Activated CD4-positive, alpha-beta T cell treated with anti-CD3 and anti-CD28 coated beads, Interleukin-2, amount 10 ng/mL, durations not matched to agents 24 days and 14 days (primary cell): ENCODE results near the gene RAB10. TPM values are rescaled to one million over a fixed set of nuclear protein-coding genes. Genes with fewer than 3 reads are reported as not detected.
"Not testable (repeated sequence)": the region's sequence is repeated elsewhere in the genome, so short reads cannot be mapped to it uniquely, and the experiment has no call there.

Experiments used
- DNase-seq: peaks from one replicate; pipeline ENCODE4 v3.0.0; 2022
- H3K27ac Mint-ChIP-seq: one replicate; pipeline ENCODE4 v1.8.0; 2022; ENCODE audit warnings: mild to moderate bottlenecking, mixed read lengths
- H3K27me3 Mint-ChIP-seq: one replicate; pipeline ENCODE4 v1.8.0; 2022; ENCODE audit warnings: mixed read lengths
- H3K36me3 Mint-ChIP-seq: one replicate; pipeline ENCODE4 v1.8.0; 2022; ENCODE audit warnings: low read depth, mild to moderate bottlenecking, mixed read lengths
- H3K4me1 Mint-ChIP-seq: one replicate; pipeline ENCODE4 v1.8.0; 2021; ENCODE audit warnings: mixed read lengths
- H3K4me3 Mint-ChIP-seq: one replicate; pipeline ENCODE4 v1.8.0; 2022; ENCODE audit warnings: mild to moderate bottlenecking, moderate library complexity, mixed read lengths
- H3K9me3 Mint-ChIP-seq: one replicate; pipeline ENCODE4 v1.8.0; 2021; ENCODE audit warnings: mixed read lengths
- intact Hi-C: fragments of 100-400 bp; cut with micrococcal nuclease; formaldehyde crosslinking; loops from one replicate; pipeline ENCODE4 v1.15.1; 2023
- total RNA-seq: library from RNA; stranded (reverse); gene quantifications from 2 replicates; pipeline ENCODE4 v1.2.3, GENCODE V29; 2022

Gene RAB10
- total RNA-seq, 1 donor from 2014 or later, result 133 TPM

DNA sequence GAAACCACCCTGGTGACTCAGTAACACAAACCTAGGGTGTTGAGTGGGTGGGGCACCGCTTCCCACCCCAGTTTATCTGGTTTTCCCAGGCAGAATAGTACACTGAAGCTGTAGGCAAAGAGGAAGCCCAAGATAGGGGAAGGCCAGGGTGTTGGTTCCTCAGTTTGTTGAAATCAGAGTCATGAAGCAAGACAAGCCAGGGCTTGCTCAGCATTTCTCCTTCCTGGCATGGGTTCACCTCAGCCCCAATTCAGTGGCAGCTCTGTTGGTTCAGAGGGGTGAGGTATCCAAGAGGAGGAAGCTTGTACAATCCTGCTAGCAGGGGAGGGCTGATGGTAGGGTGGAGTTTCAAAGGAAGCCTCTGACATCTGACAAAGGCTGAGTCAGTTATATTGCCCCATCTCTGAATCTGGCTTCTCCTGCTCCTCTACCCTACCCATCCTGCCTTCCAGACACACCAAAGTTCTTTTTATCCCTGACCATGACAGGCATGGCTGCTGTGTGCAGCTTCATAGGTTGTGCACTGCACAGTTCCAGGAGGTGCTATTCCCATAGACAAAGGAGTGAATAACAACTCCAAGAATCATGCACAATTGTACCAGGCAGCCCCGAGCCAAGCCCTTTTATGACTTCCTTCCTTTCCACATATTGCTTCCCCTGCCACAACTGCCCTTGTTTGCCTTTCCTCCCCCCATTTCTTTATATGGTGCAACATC lies 24.9 kb upstream of the RAB10 start:
- H3K27me3 Mint-ChIP-seq, result no peaks in the 10 kb centered on the region
- H3K9me3 Mint-ChIP-seq, result no peaks in the 10 kb centered on the region
- peaks cover 8% of the 10 kb centered on the region for H3K4me1 Mint-ChIP-seq
- no peak overlapping the region for H3K4me3 Mint-ChIP-seq
- intact Hi-C loops, result no loop called here
- no peaks in the 10 kb centered on the region for H3K36me3 Mint-ChIP-seq
- no peak overlapping the region for H3K27ac Mint-ChIP-seq
- DNase-seq, result no peak

DNA sequence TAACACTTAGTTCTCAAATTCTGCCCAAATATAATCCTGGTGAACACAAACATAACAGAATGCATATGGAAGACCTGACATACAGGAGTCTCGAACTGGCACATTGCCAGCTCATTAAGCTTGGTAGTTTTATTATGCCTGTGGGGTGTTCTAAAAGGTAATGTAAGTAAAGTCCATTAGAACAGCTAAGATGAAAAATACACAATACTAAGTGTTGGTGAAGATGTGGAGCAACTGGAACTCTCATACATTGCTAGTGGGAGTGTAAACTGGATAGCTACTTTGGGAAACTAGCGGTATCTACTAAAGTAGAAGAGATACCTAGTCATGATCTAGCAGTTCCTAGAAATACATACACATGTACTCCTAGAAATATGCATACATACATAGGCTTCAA lies 24.3 kb upstream of the RAB10 start:
- Mint-ChIP-seq H3K36me3 (no peaks in the 10 kb centered on the region), H3K4me1 (peaks cover 8% of the 10 kb centered on the region), H3K9me3 (no peaks in the 10 kb centered on the region), H3K27ac (no peak overlapping the region), H3K27me3 (no peaks in the 10 kb centered on the region), H3K4me3 (no peak overlapping the region)
- intact Hi-C loops, result no loop called here
- DNase-seq, result no peak

DNA sequence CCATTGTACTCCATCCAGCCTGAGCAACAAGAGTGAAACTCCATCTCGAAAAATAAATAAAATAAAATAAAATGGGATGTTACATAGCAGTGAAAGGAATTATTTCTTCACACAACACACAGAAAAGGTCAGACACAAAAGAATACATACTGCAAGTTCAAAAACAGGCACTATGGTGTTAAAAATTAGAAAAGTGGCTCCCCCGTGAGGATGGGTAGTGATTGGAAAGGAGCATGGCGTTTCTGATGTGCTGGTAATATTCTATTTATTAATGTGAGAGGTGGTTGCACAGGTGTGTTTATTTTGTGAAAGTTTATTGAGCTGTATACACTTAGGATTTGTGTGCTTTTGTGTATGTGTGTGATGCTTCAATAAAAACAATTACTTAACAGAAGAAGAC lies 22.9 kb upstream of the RAB10 start:
- peaks cover 8% of the 10 kb centered on the region for H3K4me1 Mint-ChIP-seq
- H3K27ac Mint-ChIP-seq, result no peak overlapping the region
- intact Hi-C loops, result no loop called here
- no peak overlapping the region for H3K4me3 Mint-ChIP-seq
- DNase-seq, result no peak
- no peaks in the 10 kb centered on the region for H3K9me3 Mint-ChIP-seq
- H3K27me3 Mint-ChIP-seq, result no peaks in the 10 kb centered on the region
- no peaks in the 10 kb centered on the region for H3K36me3 Mint-ChIP-seq

DNA sequence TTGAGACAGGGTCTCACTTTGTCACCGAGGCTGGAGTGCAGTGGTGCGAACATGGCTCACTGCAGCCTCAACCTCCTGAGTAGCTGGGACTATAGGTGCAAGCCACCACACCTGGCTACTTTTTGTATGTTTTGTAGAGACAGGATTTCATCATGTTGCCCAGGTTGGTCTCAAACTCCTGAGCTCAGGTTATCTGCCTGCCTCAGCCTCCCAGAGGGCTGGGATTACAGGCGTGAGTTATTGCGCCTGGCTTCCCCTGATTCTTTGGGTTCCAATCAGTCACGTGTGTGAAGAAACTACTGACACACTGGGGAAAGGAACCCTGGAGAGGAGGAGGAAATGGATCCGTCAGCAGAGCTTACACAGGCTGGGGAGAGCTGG lies 22.3 kb upstream of the RAB10 start:
- no peaks in the 10 kb centered on the region for H3K36me3 Mint-ChIP-seq
- no peak for DNase-seq
- intact Hi-C loops, result no loop called here
- no peaks in the 10 kb centered on the region for H3K27me3 Mint-ChIP-seq
- H3K4me1 Mint-ChIP-seq, result peaks cover 8% of the 10 kb centered on the region
- no peak overlapping the region for H3K27ac Mint-ChIP-seq
- no peaks in the 10 kb centered on the region for H3K9me3 Mint-ChIP-seq
- H3K4me3 Mint-ChIP-seq, result no peak overlapping the region

DNA sequence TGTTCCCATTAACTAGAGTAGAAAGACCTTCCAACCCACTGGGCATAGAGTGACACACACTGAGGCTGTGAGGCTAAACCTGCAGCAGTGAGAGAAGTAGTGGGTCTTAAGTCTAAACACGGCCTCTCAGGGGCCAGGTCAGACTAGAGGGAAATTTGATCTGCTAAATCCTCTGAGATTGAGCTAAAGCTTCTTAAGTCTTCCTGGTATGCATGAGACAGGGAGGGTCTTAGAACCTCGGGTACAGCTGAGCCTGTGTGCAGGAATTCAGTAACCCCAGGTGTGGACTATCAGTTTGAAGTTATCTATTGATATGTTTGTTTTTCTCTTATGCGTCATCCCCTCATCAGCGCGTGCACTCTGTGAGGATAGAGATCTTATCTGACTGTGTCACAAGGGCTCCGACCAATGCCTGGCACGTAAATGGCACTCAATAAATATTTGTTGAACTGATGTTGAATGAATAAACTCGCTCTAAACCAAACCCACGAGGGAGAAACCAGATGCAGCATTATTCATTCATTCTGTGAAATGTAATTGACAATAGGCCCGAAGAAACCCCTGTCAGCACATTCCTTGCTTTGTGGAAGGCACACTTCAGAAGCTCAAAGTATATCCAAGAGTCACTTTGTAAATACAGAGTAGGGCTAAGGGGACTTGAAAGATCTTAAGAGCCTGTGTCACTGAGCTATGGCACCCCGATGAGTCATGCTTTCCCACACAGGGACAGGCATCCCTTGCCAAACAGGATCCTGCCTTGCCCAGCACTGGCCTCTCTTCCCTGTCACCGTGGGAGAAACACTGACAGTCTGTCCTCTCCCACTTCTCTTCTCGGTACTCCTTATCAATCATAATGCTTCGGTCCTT lies 21.7 kb upstream of the RAB10 start:
- Mint-ChIP-seq H3K4me1 (peaks cover 8% of the 10 kb centered on the region), H3K36me3 (no peaks in the 10 kb centered on the region), H3K4me3 (no peak overlapping the region), H3K9me3 (no peaks in the 10 kb centered on the region), H3K27me3 (no peaks in the 10 kb centered on the region), H3K27ac (no peak overlapping the region)
- intact Hi-C loops, result no loop called here
- no peak for DNase-seq

DNA sequence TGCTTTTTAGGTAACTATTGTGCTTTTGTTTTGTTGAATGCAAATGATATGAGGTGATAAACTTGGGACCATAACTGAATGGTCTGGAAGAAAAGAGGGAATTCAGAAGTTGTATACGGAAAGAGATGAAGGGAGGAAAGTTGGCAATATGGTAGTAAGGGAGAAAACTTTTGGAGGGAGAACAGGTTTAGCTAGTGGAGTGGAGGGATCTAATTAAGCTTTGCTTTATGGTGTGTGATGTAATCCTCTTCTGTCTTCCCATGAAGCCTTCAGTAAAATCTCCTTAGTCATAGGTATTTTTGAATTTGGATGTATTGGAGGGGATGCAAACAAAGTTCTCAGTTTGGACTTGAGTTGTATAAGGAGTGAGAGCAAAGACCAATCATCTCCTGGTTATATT lies 20.2 kb upstream of the RAB10 start:
- no peaks in the 10 kb centered on the region for H3K36me3 Mint-ChIP-seq
- H3K4me3 Mint-ChIP-seq, result no peak overlapping the region
- peaks cover 11% of the 10 kb centered on the region for H3K4me1 Mint-ChIP-seq
- H3K27ac Mint-ChIP-seq, result no peak overlapping the region
- intact Hi-C loops, result no loop called here
- DNase-seq, result no peak
- no peaks in the 10 kb centered on the region for H3K9me3 Mint-ChIP-seq
- H3K27me3 Mint-ChIP-seq, result no peaks in the 10 kb centered on the region

DNA sequence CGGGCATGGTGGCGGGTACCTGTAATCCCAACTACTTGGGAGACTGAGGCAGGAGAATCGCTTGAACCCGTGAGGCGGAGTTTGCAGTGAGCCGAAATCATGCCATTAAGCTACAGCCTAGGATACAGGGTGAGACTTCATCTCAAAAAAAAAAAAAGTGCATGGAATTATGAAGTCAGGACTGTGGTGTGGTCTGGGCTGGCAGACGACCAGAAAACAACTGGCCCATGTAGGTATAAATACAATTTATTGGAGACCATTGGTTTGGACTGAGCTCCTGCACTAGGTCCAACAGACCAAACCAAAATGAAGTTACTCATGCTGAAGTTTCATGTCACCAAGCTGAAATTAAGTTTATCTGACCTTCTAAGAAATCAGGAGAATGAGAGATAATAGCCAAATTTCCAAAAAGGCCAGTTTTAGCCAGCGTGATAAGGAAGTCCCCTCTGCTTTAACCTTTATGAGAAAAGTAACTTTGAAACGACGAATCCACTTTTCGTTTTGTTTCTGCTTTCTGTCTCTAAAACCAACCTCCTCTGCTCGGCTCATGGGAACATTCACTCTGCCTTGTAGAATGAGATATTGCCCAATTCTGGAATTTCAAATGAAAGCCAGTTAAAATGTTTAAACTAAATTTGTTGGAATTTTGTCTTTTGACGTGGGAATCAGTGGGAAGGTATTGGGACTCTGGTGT lies 17.7 kb upstream of the RAB10 start:
- H3K4me3 Mint-ChIP-seq, result no peak overlapping the region
- DNase-seq, result no peak
- H3K4me1 Mint-ChIP-seq, result peaks cover 3% of the 10 kb centered on the region
- H3K9me3 Mint-ChIP-seq, result no peaks in the 10 kb centered on the region
- peaks cover 2% of the 10 kb centered on the region for H3K27me3 Mint-ChIP-seq
- no peak overlapping the region for H3K27ac Mint-ChIP-seq
- H3K36me3 Mint-ChIP-seq, result no peaks in the 10 kb centered on the region
- intact Hi-C loops, result no loop called here

DNA sequence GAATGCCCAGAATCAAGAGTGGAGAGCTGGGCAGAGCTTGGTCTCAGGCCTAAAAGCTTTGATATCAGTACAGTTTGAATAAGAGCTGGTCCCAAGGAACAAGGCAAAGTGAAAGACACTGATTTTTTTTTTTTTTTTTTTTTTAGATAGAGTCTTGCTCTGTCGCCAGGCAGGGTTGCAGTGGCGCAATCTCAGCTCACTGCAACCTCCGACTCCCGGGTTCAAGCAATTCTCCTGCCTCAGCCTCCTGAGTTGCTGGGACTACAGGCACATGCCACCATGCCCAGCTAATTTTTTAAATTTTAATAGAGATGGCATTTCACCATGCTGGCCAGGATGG lies 17.2 kb upstream of the RAB10 start:
- H3K36me3 Mint-ChIP-seq, H3K4me3 Mint-ChIP-seq, DNase-seq, H3K4me1 Mint-ChIP-seq, intact Hi-C loops, H3K27me3 Mint-ChIP-seq, H3K27ac Mint-ChIP-seq, H3K9me3 Mint-ChIP-seq: not testable (repeated sequence)

DNA sequence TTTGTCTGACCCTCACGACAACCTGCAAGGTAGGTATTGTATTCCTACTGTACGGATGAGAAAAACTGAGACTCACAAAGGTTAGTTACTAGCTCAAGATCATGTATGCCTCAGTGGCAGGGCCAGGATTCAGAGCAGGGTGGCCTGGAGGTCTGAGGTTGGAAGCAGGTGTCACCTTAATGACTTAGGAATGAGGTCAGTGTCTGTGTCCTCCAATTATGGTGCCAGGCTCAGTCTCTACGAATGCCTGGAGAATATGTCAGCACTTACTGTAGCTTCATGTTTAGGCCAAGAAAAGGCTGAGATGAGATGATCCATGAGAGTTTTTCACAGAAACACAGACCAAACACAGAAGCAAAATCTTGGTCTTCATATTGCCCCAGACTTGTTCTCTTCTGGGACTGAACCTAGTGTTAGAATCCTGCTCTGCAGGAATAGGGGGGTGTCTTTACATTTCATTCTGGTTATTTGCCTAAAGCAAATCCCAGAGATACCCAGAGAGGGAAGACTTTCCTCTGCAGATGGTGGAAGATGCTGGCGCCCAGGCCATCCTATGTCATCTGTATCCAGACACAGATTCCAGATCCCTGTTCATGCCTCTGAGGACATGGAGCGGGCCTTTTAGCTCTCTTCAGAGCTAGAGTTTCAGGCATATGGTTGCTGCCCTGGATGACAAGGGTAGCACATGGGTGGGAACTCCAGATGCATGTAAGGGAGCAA lies 16.3 kb upstream of the RAB10 start:
- Mint-ChIP-seq H3K27ac (no peak overlapping the region), H3K27me3 (peaks cover 2% of the 10 kb centered on the region), H3K4me3 (no peak overlapping the region), H3K36me3 (no peaks in the 10 kb centered on the region), H3K9me3 (no peaks in the 10 kb centered on the region), H3K4me1 (peaks cover 3% of the 10 kb centered on the region)
- intact Hi-C loops, result no loop called here
- DNase-seq, result no peak

DNA sequence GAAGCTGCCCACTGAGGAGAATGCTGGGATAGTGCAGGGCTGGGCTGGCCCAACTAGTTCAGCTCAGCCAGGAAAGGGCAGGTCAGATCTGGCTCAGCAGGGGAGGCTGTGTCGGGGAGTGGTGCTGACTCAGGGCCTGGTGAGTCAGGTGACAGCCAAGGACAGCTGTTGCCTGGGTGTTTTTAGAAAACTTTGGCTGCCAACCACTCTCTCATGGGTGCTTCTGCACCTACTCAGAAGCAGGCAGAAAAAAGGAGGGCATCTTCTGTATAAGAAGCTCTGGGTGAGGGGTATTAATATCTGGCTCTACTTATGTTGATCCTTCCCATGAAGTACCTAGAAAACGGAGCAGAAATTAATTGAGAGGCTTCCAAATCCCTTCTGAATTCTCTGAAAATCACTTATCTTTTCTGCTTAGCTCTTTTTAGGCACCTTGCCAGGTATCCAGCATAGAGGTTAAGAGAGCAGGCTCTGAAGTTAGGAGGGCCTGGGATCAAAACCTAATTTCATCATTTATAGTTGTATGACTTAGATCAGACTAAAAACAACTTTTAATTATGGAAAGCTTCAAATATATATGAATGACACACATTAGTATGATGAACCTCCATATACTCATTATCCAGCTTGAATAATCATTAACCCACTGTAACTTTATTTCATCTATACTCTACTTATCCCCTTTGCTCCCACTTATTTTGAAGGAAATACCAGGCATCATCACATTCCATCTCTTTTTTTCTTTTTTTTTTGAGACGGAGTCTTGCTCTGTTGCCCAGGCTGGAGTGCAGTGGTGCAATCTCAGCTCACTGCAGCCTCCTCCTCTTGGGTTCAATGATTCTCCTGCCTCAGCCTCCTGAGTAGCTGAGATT lies 15.5 kb upstream of the RAB10 start:
- DNase-seq, result peak; percentile 66
- Mint-ChIP-seq H3K4me3 (no peak overlapping the region), H3K27ac (no peak overlapping the region), H3K27me3 (peaks cover 2% of the 10 kb centered on the region), H3K4me1 (peaks cover 3% of the 10 kb centered on the region), H3K36me3 (no peaks in the 10 kb centered on the region), H3K9me3 (no peaks in the 10 kb centered on the region)
- intact Hi-C loops, result no loop called here

DNA sequence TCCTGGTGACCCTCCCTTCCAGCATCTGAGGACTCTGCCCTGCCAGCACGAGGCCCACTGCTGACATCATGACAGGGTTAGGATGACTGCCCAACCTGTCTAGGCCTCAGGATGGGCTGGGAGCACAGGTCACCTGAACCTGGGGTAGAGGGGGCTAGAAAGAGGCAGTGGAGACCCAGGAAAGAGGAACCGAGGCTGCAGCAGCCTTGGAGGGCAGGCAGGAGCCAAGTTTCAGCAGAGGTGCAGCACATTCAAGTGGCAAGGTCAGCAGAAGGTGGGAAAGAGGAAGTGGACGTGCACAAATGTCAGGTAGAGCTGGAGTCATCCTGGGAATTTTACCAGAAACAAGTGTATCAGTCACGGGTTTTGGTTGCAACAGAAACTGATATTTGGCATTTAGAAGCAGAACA lies 13.6 kb upstream of the RAB10 start:
- Mint-ChIP-seq H3K4me3 (no peak overlapping the region), H3K36me3 (no peaks in the 10 kb centered on the region), H3K27me3 (peaks cover 2% of the 10 kb centered on the region), H3K9me3 (no peaks in the 10 kb centered on the region), H3K4me1 (peaks cover 3% of the 10 kb centered on the region), H3K27ac (no peak overlapping the region)
- DNase-seq, result no peak
- intact Hi-C loops, result no loop called here

DNA sequence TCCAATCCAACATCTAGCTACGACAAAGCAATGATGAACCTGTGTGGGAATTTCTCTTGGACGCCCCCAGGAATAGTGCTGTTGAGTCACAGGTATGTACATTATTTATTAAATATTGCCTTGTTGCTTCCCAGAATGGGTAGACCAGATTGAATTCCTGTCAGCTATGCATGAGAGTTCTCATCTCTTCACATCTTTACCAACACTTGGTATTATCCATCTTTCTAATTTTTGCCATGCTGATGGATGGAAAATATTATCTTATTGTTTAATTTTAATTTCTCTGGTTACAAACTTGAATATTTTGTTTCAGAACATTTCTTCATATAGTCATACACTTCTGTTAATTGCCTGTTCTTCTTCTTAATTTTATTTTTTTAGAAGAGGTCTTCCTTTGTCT lies 9.6 kb upstream of the RAB10 start:
- H3K27me3 Mint-ChIP-seq, result peaks cover 2% of the 10 kb centered on the region
- DNase-seq, result no peak
- H3K9me3 Mint-ChIP-seq, result no peaks in the 10 kb centered on the region
- no peaks in the 10 kb centered on the region for H3K36me3 Mint-ChIP-seq
- peaks cover 2% of the 10 kb centered on the region for H3K4me1 Mint-ChIP-seq
- H3K27ac Mint-ChIP-seq, result no peak overlapping the region
- intact Hi-C loops, result no loop called here
- H3K4me3 Mint-ChIP-seq, result no peak overlapping the region

DNA sequence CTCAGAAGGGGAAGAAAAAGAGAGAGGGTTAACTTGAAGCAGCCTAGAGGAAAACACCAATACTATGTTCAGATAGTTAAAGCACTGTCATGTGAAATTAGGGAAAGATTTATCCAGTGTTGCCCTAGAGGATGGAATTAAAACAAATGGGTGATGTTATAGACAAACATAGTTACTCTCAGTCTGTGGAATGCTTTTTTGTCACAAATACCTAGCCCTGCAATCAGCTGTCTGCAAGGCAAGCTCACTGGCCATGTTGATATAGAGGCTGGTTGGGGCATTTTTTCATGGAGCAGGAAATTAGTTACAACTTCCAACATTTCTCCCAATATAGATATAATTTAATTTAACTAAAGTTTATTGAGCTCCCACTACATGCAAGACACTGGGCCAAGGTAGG lies 8.4 kb upstream of the RAB10 start:
- Mint-ChIP-seq H3K27ac (no peak overlapping the region), H3K9me3 (no peaks in the 10 kb centered on the region), H3K4me1 (peaks cover 2% of the 10 kb centered on the region), H3K4me3 (no peak overlapping the region), H3K27me3 (no peaks in the 10 kb centered on the region), H3K36me3 (no peaks in the 10 kb centered on the region)
- intact Hi-C loops, result no loop called here
- no peak for DNase-seq
